Middle frontal gyrus (tissue), 1 donor: ENCODE results near the gene MVD.

Source experiments
- DNase-seq: peaks from one replicate; pipeline ENCODE4 v3.0.0-alpha.2; 2015; ENCODE audit warnings: low spot score; ENCODE audit errors: extremely low spot score

Gene MVD, protein sequence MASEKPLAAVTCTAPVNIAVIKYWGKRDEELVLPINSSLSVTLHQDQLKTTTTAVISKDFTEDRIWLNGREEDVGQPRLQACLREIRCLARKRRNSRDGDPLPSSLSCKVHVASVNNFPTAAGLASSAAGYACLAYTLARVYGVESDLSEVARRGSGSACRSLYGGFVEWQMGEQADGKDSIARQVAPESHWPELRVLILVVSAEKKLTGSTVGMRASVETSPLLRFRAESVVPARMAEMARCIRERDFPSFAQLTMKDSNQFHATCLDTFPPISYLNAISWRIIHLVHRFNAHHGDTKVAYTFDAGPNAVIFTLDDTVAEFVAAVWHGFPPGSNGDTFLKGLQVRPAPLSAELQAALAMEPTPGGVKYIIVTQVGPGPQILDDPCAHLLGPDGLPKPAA

DNA sequence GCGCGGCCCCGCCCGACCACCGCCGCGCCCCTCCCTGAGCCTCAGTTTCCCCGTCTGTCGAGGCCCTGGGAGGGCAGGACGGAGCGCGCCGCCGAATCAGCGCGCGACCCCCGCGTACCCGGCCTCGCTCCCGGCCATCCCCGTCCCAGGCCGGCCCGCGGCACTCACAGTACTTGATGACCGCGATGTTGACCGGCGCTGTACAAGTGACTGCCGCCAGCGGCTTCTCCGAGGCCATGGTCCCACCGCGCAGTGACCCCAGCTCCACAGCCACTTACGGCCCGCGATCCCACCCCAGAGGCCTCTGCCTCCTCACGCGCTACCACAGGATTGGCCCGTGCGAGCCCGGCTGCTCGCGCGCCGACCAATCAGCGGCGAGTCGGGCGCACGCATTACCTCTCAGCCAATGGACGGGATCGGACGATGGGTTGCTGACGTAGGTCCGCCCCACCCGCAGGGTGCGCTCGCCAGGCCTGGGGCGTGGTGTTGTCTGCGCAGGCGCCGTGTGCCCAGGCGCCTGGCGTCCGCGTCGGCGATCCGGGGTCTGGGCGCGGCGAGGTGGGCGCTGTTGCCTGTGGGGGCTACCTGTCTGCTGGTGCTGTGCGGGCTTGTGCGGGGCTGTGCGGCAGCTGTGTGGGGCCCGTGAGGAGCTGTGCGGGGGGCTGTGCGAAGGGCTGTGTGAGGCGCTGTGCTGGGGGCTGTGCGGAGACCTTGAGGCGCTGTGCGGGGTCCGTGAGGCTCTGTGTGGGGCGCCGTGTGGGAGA is at the start of gene MVD:
Gene MVD (minus strand): TSS at position 249 of the 764 bp plus-strand sequence. CDS start 11 bp downstream, at position 238.
- DNase-seq, result peak; percentile 97

DNA sequence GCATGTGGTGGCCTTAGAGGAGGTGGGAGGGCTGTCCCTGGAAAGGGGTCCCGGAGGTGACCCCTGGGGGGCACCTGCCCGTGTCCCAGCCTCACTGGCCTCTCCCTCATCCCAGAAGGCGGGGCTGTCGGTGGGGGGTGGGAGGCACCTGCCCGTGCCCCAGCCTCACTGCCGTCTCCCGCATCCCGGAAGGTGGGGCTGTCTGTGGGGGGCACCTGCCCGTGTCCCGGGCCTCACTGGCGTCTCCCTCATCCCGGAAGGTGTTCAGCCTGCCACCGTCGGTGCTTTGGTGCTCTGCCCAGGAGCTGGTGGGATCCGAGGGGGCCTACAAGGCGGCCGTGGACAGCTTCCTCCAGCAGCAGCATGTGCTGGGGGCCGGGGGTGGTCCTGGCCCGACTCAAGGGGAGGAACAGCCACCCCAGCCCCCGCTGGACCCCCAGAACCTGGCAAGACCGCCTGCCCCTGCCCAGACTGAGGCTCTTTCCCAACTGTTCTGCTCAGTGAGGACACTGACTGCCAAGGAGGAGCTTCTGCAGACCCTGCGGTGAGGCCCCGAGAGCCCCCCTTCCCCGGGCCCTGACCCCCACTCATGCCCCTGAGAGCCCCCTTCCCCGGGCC is 49.6 kb upstream of the MVD start:
- no peak for DNase-seq

DNA sequence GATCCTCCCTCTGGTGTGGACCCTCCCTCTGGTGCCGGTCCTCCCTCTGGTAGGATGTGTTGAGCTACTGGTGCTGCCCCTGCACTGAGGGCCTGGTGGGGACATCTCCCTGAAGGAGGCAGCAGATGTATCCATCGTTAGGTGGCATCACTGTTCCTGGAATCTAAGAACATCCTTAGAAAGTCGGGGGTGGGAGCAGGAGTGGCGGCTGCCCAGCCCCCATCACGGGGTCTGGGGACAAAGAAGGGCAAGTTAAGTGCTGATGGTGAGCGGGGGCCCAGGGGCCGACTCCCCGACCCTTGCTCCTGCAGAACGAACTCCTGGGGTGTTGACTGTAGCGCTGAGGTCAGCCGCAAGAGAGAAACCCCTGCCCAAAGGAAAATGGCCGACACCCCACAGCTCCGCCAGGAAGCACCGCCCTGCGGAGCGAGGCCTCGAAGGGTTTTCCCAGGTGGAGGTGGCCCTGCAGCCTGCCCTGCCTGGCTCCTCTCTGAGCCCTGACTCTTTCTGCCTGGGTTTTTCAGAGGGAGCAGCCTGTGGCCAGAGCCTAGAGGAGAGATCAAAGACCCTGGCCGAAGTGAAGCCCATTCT is 49.0 kb upstream of the MVD start:
- no peak for DNase-seq

DNA sequence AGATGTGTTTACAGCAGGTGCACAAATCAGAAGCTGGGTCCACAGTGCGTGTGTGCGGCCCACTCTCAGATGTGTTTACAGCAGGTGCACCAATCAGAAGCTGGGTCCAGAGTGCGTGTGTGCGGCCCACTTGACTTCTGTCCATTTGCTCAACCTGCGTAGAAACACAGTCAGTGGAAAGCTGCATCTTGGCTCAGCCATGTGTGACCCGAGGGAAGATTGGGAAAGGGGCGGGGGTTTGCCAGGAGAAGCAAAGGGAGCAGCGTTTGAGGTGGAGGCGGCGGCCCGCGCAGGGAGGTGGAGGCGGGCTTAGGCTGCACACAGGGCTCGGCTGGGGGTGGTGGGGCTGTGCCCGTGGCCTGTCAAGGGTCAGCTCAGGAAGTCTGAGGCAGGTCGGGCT is 47.7 kb upstream of the MVD start:
- DNase-seq, result no peak

DNA sequence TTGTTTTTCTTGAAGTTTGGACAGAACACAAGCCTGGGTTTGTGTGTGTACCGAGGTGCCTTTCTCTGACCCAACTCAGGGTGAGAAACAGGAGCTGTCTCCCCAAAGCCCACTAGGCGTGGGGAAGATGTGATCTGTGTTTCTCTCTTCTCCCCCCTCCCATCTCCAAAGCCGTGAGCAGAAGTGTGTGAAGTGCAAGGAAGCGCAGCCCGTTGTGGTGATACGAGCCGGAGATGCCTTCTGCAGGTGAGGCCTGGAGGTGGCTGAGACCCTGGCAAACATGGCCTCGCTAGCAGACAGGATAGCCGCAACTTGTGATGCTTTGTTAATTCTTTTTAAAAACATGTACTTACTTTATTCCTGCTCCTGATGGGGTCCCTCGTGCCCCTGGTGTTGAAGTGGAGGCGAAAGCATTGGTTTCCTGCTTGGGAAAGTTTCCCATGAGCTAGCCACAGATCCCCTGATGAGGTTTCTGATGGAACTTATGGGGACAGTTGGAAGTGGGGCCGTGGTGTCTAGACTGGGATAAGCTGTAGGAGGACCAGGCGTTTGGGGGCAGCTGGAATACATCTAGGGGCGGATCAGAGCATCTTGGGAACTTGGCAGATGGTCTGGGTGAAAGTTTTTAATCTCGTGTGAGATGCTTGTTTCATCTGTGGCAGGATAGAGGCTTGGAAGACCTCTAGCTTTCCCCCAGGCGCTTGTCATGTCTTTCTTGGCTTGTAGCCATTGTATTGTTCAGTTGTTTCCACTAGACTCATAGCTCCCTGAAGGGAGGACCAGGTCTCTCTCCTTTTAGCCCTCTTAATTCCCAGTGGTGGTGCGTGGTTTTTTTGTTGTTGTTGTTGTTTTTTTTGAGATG is 44.3 kb upstream of the MVD start:
- no peak for DNase-seq

DNA sequence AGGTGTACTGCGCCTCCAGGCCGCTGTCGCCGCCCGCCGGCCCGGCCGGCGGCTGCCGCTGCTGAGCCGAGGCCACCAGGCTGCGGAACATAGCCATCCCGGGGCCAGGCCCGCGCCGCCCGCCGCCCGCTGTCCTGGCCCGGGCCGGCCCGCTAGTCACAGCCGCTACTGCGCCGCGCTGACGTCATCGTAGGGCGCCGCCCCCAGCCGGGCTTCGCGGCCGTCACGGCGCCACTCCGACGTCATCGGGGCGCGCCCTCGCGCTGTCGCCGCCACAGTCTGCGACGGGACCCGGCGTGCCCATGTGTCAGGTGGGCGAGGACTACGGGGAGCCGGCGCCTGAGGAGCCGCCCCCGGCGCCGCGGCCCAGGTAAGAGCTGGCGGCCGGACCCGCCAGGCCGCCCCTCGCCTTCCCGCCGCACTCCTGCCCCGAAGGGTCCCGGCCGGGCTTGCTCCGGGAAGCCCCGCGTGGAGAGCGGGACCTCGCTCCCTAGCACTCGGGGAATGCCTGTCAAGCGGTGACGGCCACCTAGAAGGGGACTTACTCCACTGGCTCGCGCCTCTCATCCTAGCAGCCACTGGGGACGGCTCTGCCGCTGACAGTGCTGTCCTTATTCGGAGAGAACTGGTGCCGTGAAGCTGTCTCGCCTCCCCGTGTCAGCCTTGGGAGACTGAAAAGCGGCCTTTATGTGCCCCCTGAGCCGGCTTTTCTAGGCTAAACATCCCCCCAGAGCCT is 43.5 kb upstream of the MVD start, which contains the start of the genes CTU2 and RNF166:
Gene CTU2 (plus strand): TSS at position 275 of the 736 bp plus-strand sequence. CDS start 28 bp downstream, at position 303.
Gene RNF166 (minus strand): TSS at position 180 of the 736 bp plus-strand sequence. CDS start 83 bp downstream, at position 97.
- peak; percentile 76 for DNase-seq

DNA sequence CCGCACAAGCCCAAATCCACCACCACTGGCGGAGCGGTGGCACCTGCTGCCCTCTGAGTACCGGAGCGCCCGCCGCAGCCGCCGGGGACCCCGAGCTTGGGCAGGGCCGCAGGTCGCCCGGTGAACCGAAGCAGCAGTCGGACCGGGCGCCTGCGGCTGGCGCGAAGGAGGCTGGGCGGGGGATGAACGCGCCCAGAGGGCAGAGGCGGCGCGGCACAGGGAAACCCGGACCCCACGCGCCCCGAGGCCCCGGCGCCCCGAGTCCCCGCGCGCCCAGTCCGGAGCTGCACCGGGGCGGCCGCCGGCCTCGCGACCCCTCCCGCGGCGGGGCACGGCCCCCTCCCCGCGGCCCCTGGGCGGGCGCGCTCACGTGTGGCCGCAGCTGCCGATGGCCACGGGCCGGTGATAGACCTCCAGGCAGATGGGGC is 42.9 kb upstream of the MVD start:
- no peak for DNase-seq

DNA sequence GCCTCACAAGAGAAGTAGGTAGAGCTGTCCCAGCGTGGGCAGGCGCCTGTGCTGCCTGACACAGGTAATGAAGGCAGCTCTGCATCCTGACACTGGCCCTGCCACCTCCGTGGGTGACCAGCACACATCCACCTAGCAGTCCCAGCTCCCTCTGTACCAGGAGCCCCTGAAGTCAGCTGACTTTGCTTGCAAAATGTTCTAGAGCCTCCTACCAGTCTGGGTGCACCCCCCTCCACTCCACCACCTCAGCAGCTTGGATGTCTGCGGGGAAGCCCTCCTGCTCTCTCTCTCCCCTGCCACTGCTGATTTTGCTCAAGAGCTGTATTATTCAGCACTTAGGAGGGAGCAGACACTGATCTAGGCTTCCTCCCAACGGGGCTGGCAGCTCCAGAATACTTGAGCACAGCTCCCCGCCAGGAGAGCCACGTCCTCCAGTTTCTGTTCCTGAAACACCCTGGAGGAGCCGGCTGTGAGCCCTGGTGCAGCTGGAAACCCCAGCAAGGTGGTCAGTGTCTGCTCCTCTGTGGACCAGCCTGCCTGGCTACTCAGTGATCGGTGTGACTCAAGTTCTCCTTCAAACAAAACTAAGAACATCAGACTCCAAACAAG is 42.3 kb upstream of the MVD start:
- DNase-seq, result no peak

DNA sequence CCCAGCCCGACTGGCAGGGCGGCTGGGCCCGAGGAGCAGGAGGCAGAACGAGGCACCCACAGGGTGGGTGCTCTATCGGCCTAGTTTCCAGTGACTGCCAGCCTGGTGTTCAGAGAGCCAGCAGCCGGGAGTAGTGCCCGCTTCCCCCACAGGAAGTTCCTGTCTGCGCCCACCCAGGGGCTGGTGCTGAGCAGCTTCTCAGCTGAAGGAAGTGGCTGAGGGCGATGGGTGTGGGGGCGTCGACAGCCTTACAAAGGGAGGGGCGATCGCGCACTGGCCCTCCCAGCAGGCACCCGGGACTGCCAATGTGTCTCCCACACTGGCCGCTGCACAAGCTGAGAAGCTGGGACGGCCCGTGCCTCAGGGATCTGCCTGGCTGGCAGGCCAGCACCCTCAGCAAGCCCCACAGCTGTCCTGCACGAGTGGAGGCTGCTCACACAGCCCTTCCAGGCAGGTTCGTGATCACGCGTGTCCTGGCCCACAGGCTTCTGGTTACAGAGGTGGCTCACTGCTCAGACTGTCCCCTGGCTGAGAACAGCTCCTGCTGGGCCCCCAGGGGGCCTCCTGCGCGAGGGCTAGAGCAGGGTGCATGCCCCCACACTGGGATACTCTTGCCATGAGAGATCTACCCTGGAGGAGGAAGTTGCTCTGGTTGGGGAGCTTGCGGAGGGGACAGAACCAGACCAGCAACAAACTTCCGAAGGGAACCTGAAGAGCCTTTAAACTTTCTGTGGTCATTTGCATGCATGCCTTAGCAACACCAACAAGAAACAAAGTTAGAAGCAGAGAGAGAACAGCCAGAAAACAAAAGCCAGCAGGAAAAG is 40.8 kb upstream of the MVD start:
- DNase-seq, result peak; percentile 42

DNA sequence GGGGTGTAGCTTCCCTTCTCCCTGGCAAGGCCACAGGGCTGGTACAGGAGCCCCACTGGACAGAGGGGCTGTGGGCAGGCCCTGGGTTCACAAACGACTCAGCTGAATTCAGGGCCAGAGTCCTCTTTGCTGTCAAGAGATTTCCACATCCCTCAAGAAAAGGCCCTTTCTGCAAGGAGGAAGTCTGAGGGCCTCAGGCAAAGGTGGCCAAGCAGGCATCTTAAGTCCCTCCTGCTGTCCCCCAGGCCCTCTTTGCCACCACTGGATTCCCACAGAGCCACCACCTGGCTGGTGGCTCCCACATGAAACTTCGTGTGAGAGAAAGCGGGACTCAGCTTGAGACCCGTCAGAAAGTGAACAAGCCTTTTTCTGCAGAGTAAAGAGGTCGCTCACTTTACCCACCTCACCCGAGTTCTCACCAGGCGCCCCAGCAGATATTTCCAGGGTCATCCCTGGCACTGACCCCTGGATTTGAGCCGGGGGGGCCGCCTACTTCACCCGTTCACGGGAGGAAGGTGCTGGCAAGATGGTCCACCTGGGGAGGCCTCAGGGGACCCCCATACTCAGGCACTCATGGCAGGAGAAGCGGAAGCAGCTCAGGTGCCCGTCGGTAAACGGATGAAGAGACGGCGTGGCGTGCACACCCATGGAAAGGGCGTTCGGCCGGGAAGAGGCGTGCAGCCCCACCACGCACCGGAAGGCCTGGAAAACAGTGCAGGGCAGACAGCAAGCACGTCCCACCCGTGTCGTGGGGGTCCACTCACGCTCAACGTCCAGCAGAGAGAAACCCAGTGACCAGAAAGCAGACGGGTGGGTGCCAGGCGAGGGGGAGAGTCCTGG is 39.7 kb upstream of the MVD start:
- DNase-seq, result no peak

DNA sequence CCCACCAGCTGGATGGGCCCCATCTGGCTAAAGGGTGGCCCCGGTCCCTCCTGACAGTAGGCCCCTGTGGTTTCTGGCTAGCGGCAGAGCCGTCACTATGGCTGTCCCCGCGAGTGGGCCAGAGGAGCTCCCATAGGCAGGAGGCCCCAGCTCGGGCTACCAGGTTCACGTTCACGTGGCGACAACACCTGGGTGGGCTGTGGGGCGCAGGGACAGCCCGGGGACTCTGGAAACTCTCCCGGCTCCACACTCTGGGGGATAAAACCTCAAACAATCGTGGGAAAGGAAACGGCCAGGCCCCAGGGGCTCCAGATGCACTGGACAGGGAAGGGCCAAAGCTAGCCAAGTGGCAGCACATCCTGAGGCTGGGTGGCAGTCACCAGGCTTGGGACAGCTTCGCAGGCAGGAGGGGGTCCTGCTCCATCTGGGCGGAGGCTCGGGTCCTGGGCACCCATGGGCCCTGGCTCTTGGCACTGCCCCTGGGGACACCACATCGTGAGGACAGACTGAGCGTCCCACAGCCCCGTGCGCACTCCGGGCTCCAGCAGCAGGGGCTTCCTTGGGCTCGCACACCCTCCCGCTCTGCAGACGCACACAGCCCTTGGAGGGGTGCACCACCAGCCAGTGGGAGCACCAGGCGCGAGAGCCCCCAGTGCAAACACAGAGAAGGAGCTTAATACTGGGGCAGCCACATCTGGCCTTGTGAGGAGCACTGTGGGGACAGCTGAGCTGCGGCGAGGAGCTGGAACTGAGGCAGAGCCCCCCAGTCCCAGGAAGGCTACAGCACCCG is 38.9 kb upstream of the MVD start:
- DNase-seq, result no peak

DNA sequence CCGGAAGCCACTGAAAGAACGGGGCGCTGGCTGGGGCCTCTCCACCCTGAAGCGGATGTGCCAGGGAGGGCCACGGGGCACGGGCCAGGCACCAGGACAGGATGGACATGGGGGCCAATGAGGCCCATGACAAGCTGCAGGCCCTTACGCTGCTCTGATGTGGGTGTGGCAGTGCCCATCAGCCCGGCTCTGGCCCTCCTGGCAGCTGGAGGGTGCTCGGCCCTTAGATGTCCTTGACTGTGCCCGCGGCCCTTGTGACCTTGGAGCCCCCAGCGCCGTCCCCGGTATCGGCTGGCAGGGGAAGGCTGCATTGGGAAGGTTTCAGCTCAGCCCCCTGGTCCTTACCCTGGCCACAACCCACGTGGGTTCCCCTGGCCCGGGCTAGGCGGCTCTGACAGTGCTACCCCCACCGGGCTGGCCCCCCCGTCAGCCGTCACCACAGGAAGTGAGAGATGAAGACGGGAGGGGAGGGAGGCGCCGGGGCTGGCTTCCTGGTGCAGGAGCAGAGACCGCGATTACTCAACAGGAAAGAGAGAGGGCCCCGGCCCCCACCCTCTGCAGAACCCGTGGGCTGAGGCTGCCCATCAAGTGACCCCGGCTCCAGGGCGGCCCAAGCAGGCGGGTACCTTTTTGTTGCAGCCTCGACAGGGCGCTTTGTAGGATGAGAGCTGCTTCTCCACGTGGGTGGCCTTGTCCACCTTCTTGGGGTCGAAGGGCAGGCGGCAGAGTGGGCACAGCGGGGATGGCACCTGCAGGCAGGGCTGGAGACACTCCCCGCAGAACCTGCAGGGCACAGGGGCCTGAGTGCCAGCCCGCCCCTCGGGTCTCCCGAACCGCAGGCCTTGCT is 38.0 kb upstream of the MVD start:
- DNase-seq, result no peak

DNA sequence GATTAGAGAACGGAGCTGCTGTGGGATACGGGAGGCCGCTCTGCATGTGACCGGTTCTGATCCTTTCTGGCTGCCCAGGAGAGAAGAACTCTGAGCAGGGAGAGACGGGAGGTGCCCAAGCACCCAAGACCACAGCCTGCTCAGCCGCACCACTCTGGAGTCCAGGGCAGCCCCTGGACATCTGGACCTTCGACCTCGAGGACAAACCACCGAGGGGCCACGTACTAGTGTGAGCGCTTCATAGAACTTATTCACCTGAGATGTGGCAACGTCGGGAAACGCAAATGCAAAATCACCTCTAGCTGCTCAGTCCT is 37.4 kb upstream of the MVD start:
- no peak for DNase-seq

DNA sequence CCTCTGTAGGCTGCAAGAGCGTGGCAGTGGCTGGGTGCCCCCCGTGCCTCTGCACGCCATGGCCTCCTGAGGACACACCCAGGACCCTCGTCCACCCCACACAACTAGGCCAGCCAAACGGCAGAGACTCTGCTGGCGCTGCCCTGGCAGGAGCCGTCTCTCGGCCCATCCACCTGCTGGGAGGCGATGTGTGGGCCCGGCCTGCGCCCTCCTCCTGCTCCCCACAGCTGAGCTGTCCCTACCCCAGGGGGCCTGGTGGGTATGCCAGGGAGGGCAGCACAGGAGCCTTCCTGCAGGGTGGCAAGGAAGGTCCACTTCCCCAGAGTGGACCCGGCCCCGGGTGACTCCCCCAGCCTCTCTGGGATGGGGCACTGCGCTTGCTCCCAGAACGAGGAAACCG is 36.3 kb upstream of the MVD start:
- DNase-seq, result no peak

DNA sequence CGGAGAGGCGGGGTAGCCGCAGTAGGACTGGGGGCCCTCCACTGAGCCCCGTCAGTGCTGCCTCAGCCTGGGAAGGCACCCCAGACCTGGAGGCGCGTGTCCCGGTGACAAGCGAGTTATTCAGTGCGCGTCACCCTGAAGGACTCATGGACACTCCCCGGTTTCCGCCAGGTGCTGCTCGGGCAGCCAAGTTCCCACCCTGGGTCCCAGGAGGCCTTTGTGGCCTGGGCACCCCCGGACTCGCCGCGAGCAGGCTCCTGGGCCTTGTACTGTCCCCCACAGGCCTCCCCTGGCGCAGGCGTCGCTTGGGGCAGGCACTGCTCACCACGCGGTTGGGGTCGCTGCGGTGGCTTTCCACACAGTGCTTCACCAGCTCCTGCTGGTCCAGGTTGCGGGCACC is 35.8 kb upstream of the MVD start:
- DNase-seq, result no peak
